ENCODE measurements around the gene MYO18B.

The MYO18B gene

DNA sequence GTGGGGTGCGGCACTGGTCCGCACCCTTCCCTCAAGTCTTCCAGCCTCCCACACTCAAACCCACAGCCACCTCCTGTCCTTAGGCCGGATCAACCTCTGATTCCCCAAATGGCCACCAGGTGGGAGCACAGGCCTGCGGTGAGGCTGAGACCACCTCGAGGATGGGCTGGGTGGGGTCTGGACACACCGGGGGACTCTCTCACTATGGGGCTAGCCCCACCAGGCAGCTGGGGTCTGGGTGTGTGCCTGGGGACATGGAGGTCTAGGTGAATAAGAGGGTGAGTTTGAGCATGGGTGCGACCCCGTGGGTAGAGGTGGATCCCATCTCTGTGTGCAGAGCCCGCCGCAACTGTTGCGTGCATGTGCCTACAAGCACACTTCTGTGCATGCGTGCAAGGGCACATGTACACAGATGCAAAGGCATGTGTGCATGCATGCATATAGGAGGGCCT is 32.6 kb downstream of the MYO18B start:
- Histone ChIP-seq H3K4me3 (ENCODE audit: insufficient read depth, low read length, poor library complexity, severe bottlenecking) (no peak overlapping the region), H3K27ac (ENCODE audit: low read depth, low read length) (no peak overlapping the region), H2AFZ (ENCODE audit: low read depth, low read length, severe bottlenecking) (no peak overlapping the region), H4K20me1 (ENCODE audit: low read depth, low read length) (no peaks in the 10 kb centered on the region), H3K27me3 (ENCODE audit: low read length) (no peaks in the 10 kb centered on the region), H3K9me3 (ENCODE audit: insufficient read depth, low read length) (no peaks in the 10 kb centered on the region), H3K36me3 (ENCODE audit: low read length) (no peaks in the 10 kb centered on the region), H3K79me2 (ENCODE audit: insufficient read depth, low read length) (no peaks in the 10 kb centered on the region), H3K4me2 (ENCODE audit: low read depth, low read length, poor library complexity, severe bottlenecking) (no peak overlapping the region), H3K9ac (ENCODE audit: low read length) (no peak overlapping the region), H3F3A (ENCODE audit: insufficient read depth) (no peaks in the 10 kb centered on the region), H3K9me2 (replicated peaks; ENCODE audit: insufficient read depth, low read length) (no peaks in the 10 kb centered on the region)
- TF ChIP-seq EZH2phosphoT487 (conservative IDR thresholded peaks at IDR 0.05; ENCODE audit: low read length) = no peak
- TF ChIP-seq, protein P1, sequence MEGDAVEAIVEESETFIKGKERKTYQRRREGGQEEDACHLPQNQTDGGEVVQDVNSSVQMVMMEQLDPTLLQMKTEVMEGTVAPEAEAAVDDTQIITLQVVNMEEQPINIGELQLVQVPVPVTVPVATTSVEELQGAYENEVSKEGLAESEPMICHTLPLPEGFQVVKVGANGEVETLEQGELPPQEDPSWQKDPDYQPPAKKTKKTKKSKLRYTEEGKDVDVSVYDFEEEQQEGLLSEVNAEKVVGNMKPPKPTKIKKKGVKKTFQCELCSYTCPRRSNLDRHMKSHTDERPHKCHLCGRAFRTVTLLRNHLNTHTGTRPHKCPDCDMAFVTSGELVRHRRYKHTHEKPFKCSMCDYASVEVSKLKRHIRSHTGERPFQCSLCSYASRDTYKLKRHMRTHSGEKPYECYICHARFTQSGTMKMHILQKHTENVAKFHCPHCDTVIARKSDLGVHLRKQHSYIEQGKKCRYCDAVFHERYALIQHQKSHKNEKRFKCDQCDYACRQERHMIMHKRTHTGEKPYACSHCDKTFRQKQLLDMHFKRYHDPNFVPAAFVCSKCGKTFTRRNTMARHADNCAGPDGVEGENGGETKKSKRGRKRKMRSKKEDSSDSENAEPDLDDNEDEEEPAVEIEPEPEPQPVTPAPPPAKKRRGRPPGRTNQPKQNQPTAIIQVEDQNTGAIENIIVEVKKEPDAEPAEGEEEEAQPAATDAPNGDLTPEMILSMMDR (IDR thresholded peaks at IDR 0.05; ENCODE audit: insufficient read depth, low read length, poor library complexity, severe bottlenecking) = peak; percentile 44

DNA sequence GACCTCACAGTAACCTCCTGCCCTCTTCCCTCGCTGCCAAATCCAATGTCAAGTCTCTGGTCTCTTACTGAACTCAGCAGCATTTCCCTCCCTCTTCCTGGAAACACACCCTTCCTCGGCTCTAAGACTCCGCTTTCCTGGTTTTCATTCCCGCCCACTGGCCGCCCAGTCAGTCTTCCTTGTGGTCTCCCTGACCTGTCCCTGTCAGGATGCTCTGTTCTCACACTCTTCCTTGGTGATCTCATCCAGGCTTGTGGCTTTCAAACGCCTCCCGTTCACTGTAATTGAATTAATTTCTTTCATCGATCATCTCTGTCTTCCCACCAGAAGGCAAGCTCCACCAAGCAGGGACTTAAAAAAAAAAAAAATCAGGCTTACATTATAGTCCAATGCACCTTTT is 33.5 kb downstream of the MYO18B start:
- Histone ChIP-seq H3K36me3 (ENCODE audit: low read length) (no peaks in the 10 kb centered on the region), H4K20me1 (ENCODE audit: low read depth, low read length) (no peaks in the 10 kb centered on the region), H2AFZ (ENCODE audit: low read depth, low read length, severe bottlenecking) (no peak overlapping the region), H3K27me3 (ENCODE audit: low read length) (no peaks in the 10 kb centered on the region), H3K27ac (ENCODE audit: low read depth, low read length) (no peak overlapping the region), H3K4me2 (ENCODE audit: low read depth, low read length, poor library complexity, severe bottlenecking) (no peak overlapping the region), H3K4me3 (ENCODE audit: insufficient read depth, low read length, poor library complexity, severe bottlenecking) (no peak overlapping the region), H3K9me3 (ENCODE audit: insufficient read depth, low read length) (no peaks in the 10 kb centered on the region), H3K79me2 (ENCODE audit: insufficient read depth, low read length) (no peaks in the 10 kb centered on the region), H3K9me2 (replicated peaks; ENCODE audit: insufficient read depth, low read length) (no peaks in the 10 kb centered on the region), H3F3A (ENCODE audit: insufficient read depth) (no peaks in the 10 kb centered on the region), H3K9ac (ENCODE audit: low read length) (no peak overlapping the region)
- no peak for TF ChIP-seq EZH2phosphoT487 (conservative IDR thresholded peaks at IDR 0.05; ENCODE audit: low read length)
- TF ChIP-seq, protein P1 (IDR thresholded peaks at IDR 0.05; ENCODE audit: insufficient read depth, low read length, poor library complexity, severe bottlenecking) = no peak

DNA sequence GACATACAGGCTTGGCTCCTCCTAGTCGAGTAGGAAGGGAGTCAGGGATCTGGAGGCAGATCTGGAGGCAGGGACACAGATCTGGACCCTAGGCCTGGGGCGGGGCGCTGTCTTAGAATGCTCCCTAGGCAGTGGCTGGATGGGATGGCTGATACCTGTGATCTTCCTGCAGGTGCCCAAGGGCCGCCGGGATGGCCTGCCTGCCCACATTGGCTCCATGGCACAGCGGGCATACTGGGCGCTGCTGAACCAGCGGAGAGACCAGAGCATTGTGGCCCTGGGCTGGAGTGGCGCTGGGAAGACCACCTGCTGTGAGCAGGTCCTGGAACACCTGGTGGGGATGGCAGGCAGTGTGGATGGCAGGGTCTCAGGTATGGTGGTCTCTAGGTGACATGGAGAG is 35.4 kb downstream of the MYO18B start:
- H3K4me2 ChIP-seq (ENCODE audit: low read depth, low read length, poor library complexity, severe bottlenecking) = no peak overlapping the region
- no peaks in the 10 kb centered on the region for H3F3A ChIP-seq (ENCODE audit: insufficient read depth)
- no peaks in the 10 kb centered on the region for H3K9me3 ChIP-seq (ENCODE audit: insufficient read depth, low read length)
- H3K27ac ChIP-seq (ENCODE audit: low read depth, low read length) = no peak overlapping the region
- no peaks in the 10 kb centered on the region for H3K27me3 ChIP-seq (ENCODE audit: low read length)
- H3K9me2 ChIP-seq (replicated peaks; ENCODE audit: insufficient read depth, low read length) = no peaks in the 10 kb centered on the region
- no peaks in the 10 kb centered on the region for H3K36me3 ChIP-seq (ENCODE audit: low read length)
- H2AFZ ChIP-seq (ENCODE audit: low read depth, low read length, severe bottlenecking) = no peak overlapping the region
- H3K79me2 ChIP-seq (ENCODE audit: insufficient read depth, low read length) = no peaks in the 10 kb centered on the region
- no peaks in the 10 kb centered on the region for H4K20me1 ChIP-seq (ENCODE audit: low read depth, low read length)
- H3K4me3 ChIP-seq (ENCODE audit: insufficient read depth, low read length, poor library complexity, severe bottlenecking) = no peak overlapping the region
- H3K9ac ChIP-seq (ENCODE audit: low read length) = no peak overlapping the region
- TF ChIP-seq EZH2phosphoT487 (conservative IDR thresholded peaks at IDR 0.05; ENCODE audit: low read length) = no peak
- TF ChIP-seq, protein P1 (IDR thresholded peaks at IDR 0.05; ENCODE audit: insufficient read depth, low read length, poor library complexity, severe bottlenecking) = no peak

All from SU-DHL-6 (cell line).